ENCODE data around the gene RNASEH1.

DNA sequence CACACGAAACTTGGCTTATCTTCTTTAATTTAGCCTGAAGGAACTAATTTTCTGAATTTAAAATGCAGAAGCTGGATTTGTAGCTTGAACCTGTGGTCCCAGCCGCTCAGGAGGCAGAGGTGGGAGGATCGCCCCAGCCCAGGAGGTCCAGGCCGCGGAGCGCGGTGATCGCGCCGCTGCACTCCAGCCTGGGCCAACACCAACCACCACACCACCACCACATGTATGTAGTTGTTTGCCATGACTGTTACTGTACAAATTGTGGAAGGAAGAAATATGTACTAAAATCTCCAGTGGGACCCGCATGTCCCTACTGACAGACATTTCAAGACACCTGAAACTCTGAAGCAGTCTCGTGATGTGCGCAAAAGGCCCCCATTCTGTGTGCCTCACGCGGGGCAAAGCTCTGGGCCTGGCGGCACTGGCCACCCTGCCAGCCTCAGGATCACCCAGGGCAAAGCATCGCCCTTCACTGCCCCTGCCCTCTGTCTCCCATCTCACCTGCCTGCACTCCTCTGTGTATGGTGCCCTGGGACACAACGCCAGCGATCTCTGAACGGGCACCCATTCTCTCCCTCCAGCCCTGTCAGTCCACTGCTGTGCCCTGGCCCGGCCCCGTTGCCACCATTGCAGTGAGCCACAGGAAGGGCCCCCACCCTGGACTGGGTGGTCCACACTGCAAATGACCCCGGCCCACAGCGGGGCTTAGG is 28.7 kb downstream of the RNASEH1 start:
- TF ChIP-seq CTCF (IDR thresholded peaks at IDR 0.05) (no peak), POLR2A (IDR thresholded peaks at IDR 0.05) (no peak)
